PC-3 (cell line): Measurements from ENCODE around the gene C3orf18. TPM values are rescaled to one million over a fixed set of nuclear protein-coding genes. Genes with fewer than 3 reads are reported as not detected.

ENCODE experiments used
- ATAC-seq: fragments of 200-7000 bp; cut with Tn5 transposase; 2 replicates; pipeline ENCODE4 v1.9.1; 2020; ENCODE audit warnings: mild to moderate bottlenecking, moderate library complexity
- BruUV-seq: library from RNA; stranded (reverse); fragments of 400-500 nt; replicated peaks from 2 replicates; lab custom pipeline; 2021; lab: Mats Ljungman, UMichigan
- CTCF ChIA-PET: fragments of 300-600 bp; sonication (Branson Sonifier 250); formaldehyde crosslinking; loops from one replicate; lab custom pipeline; 2022; ENCODE audit warnings: antibody characterized with exemption; lab: Charles Lee
- POLR2A ChIA-PET: fragments of 300-600 bp; sonication (Branson Sonifier 250); formaldehyde crosslinking; loops from one replicate; lab custom pipeline; 2022; ENCODE audit warnings: antibody characterized with exemption; ENCODE audit not compliant: unreplicated experiment; lab: Charles Lee
- DNase-seq: peaks from one replicate; pipeline ENCODE4 v3.0.0-alpha.2; 2015
- H2AFZ ChIP-seq: fragments of 300-600 bp; sonication (generic); 2 replicates; pipeline ENCODE4 v1.6.0; 2016; ENCODE audit warnings: antibody characterized with exemption, low read length
- H3F3A ChIP-seq: fragments of 300-600 bp; sonication (generic); one replicate; pipeline ENCODE4 v1.6.0; 2017; ENCODE audit warnings: antibody characterized with exemption, low read length, control low read depth, mild to moderate bottlenecking; ENCODE audit not compliant: unreplicated experiment
- H3K27ac ChIP-seq: fragments of 300-600 bp; sonication (generic); 2 replicates; pipeline ENCODE4 v1.5.1; 2016; ENCODE audit warnings: mild to moderate bottlenecking, low read length
- H3K27me3 ChIP-seq: fragments of 300-600 bp; sonication (generic); 2 replicates; pipeline ENCODE4 v1.6.1; 2016; ENCODE audit warnings: low read length, mixed read lengths
- H3K36me3 ChIP-seq: fragments of 300-600 bp; sonication (generic); 2 replicates; pipeline ENCODE4 v1.6.1; 2016; ENCODE audit warnings: low read depth, mixed run types, low read length, mixed read lengths
- H3K4me1 ChIP-seq: fragments of 300-600 bp; sonication (generic); 2 replicates; pipeline ENCODE4 v1.5.1; 2016; ENCODE audit warnings: low read length; ENCODE audit not compliant: insufficient read depth
- H3K4me2 ChIP-seq: fragments of 300-600 bp; sonication (generic); 2 replicates; pipeline ENCODE4 v1.6.0; 2016; ENCODE audit warnings: low read length
- H3K4me3 ChIP-seq: fragments of 300-600 bp; sonication (generic); 2 replicates; pipeline ENCODE4 v1.5.1; 2016; ENCODE audit warnings: mild to moderate bottlenecking, low read length, mixed read lengths
- H3K79me2 ChIP-seq: fragments of 300-600 bp; sonication (generic); 2 replicates; pipeline ENCODE4 v1.6.1; 2017; ENCODE audit warnings: low read length, mixed read lengths
- H3K9ac ChIP-seq: fragments of 300-600 bp; sonication (generic); 2 replicates; pipeline ENCODE4 v1.6.0; 2016; ENCODE audit warnings: mild to moderate bottlenecking, low read length
- H3K9me2 ChIP-seq: fragments of 300-600 bp; sonication (generic); replicated peaks from 2 replicates; pipeline ENCODE4 v1.6.1; 2016; ENCODE audit warnings: mixed run types, low read length, mixed read lengths
- H3K9me3 ChIP-seq: fragments of 300-600 bp; sonication (generic); 2 replicates; pipeline ENCODE4 v1.6.1; 2016; ENCODE audit warnings: low read length, mixed read lengths
- H4K20me1 ChIP-seq: fragments of 300-600 bp; sonication (generic); 2 replicates; pipeline ENCODE4 v1.6.1; 2016; ENCODE audit warnings: low read length, mixed read lengths
- CTCF ChIP-seq: fragments of 300-600 bp; sonication (generic); conservative IDR thresholded peaks from 2 replicates; pipeline ENCODE4 v1.5.1; 2017; ENCODE audit warnings: antibody characterized with exemption, low read depth, mild to moderate bottlenecking, low read length
- EZH2 ChIP-seq: fragments of 300-600 bp; sonication (generic); IDR thresholded peaks from one replicate; pipeline ENCODE4 v1.6.1; 2017; ENCODE audit warnings: antibody characterized with exemption, mild to moderate bottlenecking, low read length; ENCODE audit not compliant: unreplicated experiment
- EZH2phosphoT487 ChIP-seq: fragments of 300-600 bp; sonication (generic); IDR thresholded peaks from 2 replicates; pipeline ENCODE4 v1.6.1; 2018; ENCODE audit warnings: mild to moderate bottlenecking, antibody characterized with exemption, low read length, borderline replicate concordance
- intact Hi-C: fragments of 100-400 bp; cut with micrococcal nuclease; formaldehyde crosslinking; loops from 2 replicates; pipeline ENCODE4 v1.9.0; 2023
- total RNA-seq: library from RNA; depleted of rRNA; stranded (reverse); fragments of >200 nt; gene quantifications from 2 replicates; pipeline ENCODE4 v1.2.3, GENCODE V29; 2014

C3orf18 gene
- total RNA-seq, 1 experiment from 2014 or later = 31.2 TPM

- Histone ChIP-seq H3K9me2 (no peaks in the 10 kb centered on the region), H3K9me3 (no peaks in the 10 kb centered on the region), H3K36me3 (no peaks in the 10 kb centered on the region), H3K27ac (no peak overlapping the region), H3K4me2 (no peak overlapping the region), H3F3A (no peaks in the 10 kb centered on the region), H3K27me3 (no peaks in the 10 kb centered on the region), H2AFZ (no peak overlapping the region), H3K9ac (no peak overlapping the region), H3K4me1 (peaks cover 2% of the 10 kb centered on the region; the same call in 1 of the 2 replicates), H3K79me2 (no peaks in the 10 kb centered on the region), H4K20me1 (no peaks in the 10 kb centered on the region), H3K4me3 (no peak overlapping the region)
- intact Hi-C loops = no loop called here
- DNase-seq = no peak
- TF ChIP-seq EZH2phosphoT487 (no peak), EZH2 (no peak), CTCF (no peak)
- ATAC-seq = no peak
- ChIA-PET CTCF (interaction anchor here (0.6 kb wide), 2 partner anchors 18 to 71 kb away, joined by 3 to 10 read pairs; partner anchors contain the start of gene CISH), POLR2A (no interaction called here)
- no TSS peak for BruUV-seq
Measured at GRCh38 chr3:50594253-50594785, 26.8 kb upstream of the C3orf18 start.

GRCh38 chr3:50592568-50592967, 25.0 kb upstream of the C3orf18 start:
- TF ChIP-seq EZH2phosphoT487 = no peak
- TF ChIP-seq EZH2 = no peak
- TF ChIP-seq CTCF = no peak
- no TSS peak for BruUV-seq
- H3K4me1 ChIP-seq = peaks cover 2% of the 10 kb centered on the region; the same call in 1 of the 2 replicates
- no peaks in the 10 kb centered on the region for H3K27me3 ChIP-seq
- no peaks in the 10 kb centered on the region for H3K9me2 ChIP-seq
- H3K9ac ChIP-seq = no peak overlapping the region
- CTCF ChIA-PET = interaction anchor here (1.1 kb wide), 1 partner anchor 10 kb away, joined by 4 read pairs; no protein-coding TSS in a partner anchor
- no peak overlapping the region for H3K4me2 ChIP-seq
- intact Hi-C loops = no loop called here
- H3K9me3 ChIP-seq = no peaks in the 10 kb centered on the region
- ATAC-seq = peak; percentile 6; the same call in 1 of the 2 replicates
- no peaks in the 10 kb centered on the region for H3K79me2 ChIP-seq
- POLR2A ChIA-PET = no interaction called here
- H3K27ac ChIP-seq = no peak overlapping the region
- no peak overlapping the region for H3K4me3 ChIP-seq
- H4K20me1 ChIP-seq = no peaks in the 10 kb centered on the region
- H2AFZ ChIP-seq = no peak overlapping the region
- H3K36me3 ChIP-seq = no peaks in the 10 kb centered on the region
- no peak for DNase-seq
- H3F3A ChIP-seq = no peaks in the 10 kb centered on the region

GRCh38 chr3:50591196-50591741, 23.7 kb upstream of the C3orf18 start:
- Histone ChIP-seq H3K9me3 (no peaks in the 10 kb centered on the region), H4K20me1 (no peaks in the 10 kb centered on the region), H2AFZ (no peak overlapping the region), H3K79me2 (no peaks in the 10 kb centered on the region), H3K36me3 (no peaks in the 10 kb centered on the region), H3K4me2 (no peak overlapping the region), H3K9ac (no peak overlapping the region), H3K9me2 (no peaks in the 10 kb centered on the region), H3K4me3 (no peak overlapping the region), H3K27ac (no peak overlapping the region), H3K4me1 (peaks cover 2% of the 10 kb centered on the region; the same call in 1 of the 2 replicates), H3K27me3 (no peaks in the 10 kb centered on the region), H3F3A (no peaks in the 10 kb centered on the region)
- ChIA-PET CTCF (interaction anchor here (0.5 to 1.6 kb wide), 4 partner anchors 10 to 722 kb away, joined by 3 to 5 read pairs (median 4); partner anchors contain the start of gene CISH), POLR2A (no interaction called here)
- no TSS peak for BruUV-seq
- intact Hi-C loops = no loop called here
- TF ChIP-seq EZH2 (no peak), CTCF (no peak), EZH2phosphoT487 (no peak)
- DNase-seq (no peak), ATAC-seq (no peak)
